K562 (cell line): ENCODE measurements around the gene VDR. TPM values are rescaled to one million over a fixed set of nuclear protein-coding genes. Genes with fewer than 3 reads are reported as not detected.
A peak's percentile ranks its signal among the peaks of the same experiment; 100 is the strongest.

Source experiments
- ATAC-seq: fragments of 200-7000 bp; cut with Tn5 transposase; 3 replicates; pipeline ENCODE4 v1.9.1; 2020; ENCODE audit warnings: moderate library complexity
- BruUV-seq: library from RNA; stranded (reverse); fragments of 400-500 nt; replicated peaks from 2 replicates; lab custom pipeline; 2021; lab: Mats Ljungman, UMichigan
- CTCF ChIA-PET: fragments of 300-600 bp; formaldehyde crosslinking; extraction: SDS; loops from one replicate; lab custom pipeline; 2021; ENCODE audit warnings: low intra/inter-chr PET ratio; lab: Yijun Ruan, JAX
- POLR2A ChIA-PET: fragments of 300-600, 350-650 bp; sonication (Branson Sonifier 250); formaldehyde crosslinking; extraction: SDS; loops from one replicate; lab custom pipeline; 2021; ENCODE audit warnings: antibody characterized with exemption, inconsistent platforms; lab: Yijun Ruan, JAX
- DNase-seq, 4 experiments: peaks; one replicate each; pipeline versions ENCODE4 v3.0.0 to v3.0.0-alpha.2; 2011 to 2018; ENCODE audit warnings: low spot score in 3 of 4, mixed read lengths in 3 of 4; ENCODE audit errors: extremely low read depth in 1 of 4
- FAIRE-seq: peaks from 2 replicates; lab custom pipeline; 2011; peaks lifted over from hg19 to GRCh38; lab: Jason Lieb, UNC
- H2AFZ ChIP-seq: 2 replicates; pipeline ENCODE4 v1.6.0; 2011; ENCODE audit warnings: low read depth, low read length, control low read depth, inconsistent platforms
- H3K27ac ChIP-seq: fragments of 200-600 bp; 3 replicates; pipeline ENCODE4 v1.8.0; 2011; ENCODE audit warnings: low read depth, mild to moderate bottlenecking, control low read depth, inconsistent platforms, low read length, moderate library complexity, mixed read lengths; ENCODE audit errors: extremely low read depth
- H3K27me3 ChIP-seq, 2 experiments: fragments of 300-600 bp in 1 of 2; 2 replicates in 1 of 2; 3 replicates in 1 of 2; pipeline versions ENCODE4 v1.6.0 to v1.8.0; 2011; ENCODE audit warnings: inconsistent platforms in 2 of 2, low read length in 2 of 2, mild to moderate bottlenecking in 1 of 2, mixed read lengths in 1 of 2, moderate library complexity in 1 of 2; ENCODE audit not compliant: control insufficient read depth in 2 of 2, insufficient read depth in 2 of 2
- H3K36me3 ChIP-seq: fragments of 300-600 bp; 3 replicates; pipeline ENCODE4 v1.8.0; 2011; ENCODE audit warnings: mild to moderate bottlenecking, low read length, inconsistent platforms; ENCODE audit not compliant: control insufficient read depth, insufficient read depth
- H3K4me1 ChIP-seq, 2 experiments: fragments of 200-600 bp in 1 of 2; replicated peaks in 1 of 2; 2 replicates in 1 of 2; 3 replicates in 1 of 2; pipeline versions ENCODE4 v1.5.1 to v1.8.0; 2011; ENCODE audit warnings: inconsistent platforms in 2 of 2, low read length in 2 of 2, mild to moderate bottlenecking in 1 of 2, mixed read lengths in 1 of 2, moderate library complexity in 1 of 2; ENCODE audit not compliant: control insufficient read depth in 2 of 2, insufficient read depth in 2 of 2
- H3K4me2 ChIP-seq: 2 replicates; pipeline ENCODE4 v1.6.1; 2011; ENCODE audit warnings: low read length, control low read depth, inconsistent platforms, mixed read lengths; ENCODE audit not compliant: insufficient read depth
- H3K4me3 ChIP-seq: fragments of 200-600 bp; sonication (generic), shearing (Covaris generic); 2 replicates; pipeline ENCODE4 v1.5.1; 2016; ENCODE audit warnings: control low read depth, inconsistent platforms
- H3K79me2 ChIP-seq: fragments of 200-600 bp; 3 replicates; pipeline ENCODE4 v1.8.0; 2011; ENCODE audit warnings: low read length, inconsistent platforms; ENCODE audit not compliant: control insufficient read depth, insufficient read depth
- H3K9ac ChIP-seq, 2 experiments: 2 replicates each; pipeline versions ENCODE4 v1.6.0 to v1.6.1; 2011; ENCODE audit warnings: low read depth in 2 of 2, low read length in 2 of 2, control low read depth in 1 of 2, inconsistent platforms in 1 of 2, mild to moderate bottlenecking in 1 of 2, mixed read lengths in 1 of 2; ENCODE audit not compliant: insufficient read depth in 1 of 2
- H3K9me1 ChIP-seq: one replicate; pipeline ENCODE4 v1.6.0; 2011; ENCODE audit warnings: inconsistent platforms, mild to moderate bottlenecking, low read length, moderate library complexity; ENCODE audit not compliant: control insufficient read depth, insufficient read depth
- H3K9me3 ChIP-seq: replicated peaks from 2 replicates; pipeline ENCODE4 v1.5.1; 2011; ENCODE audit warnings: low read depth, low read length, inconsistent platforms; ENCODE audit not compliant: control insufficient read depth, insufficient read depth
- H4K20me1 ChIP-seq: replicated peaks from 2 replicates; pipeline ENCODE4 v1.6.1; 2011; ENCODE audit warnings: low read length, inconsistent platforms, mixed read lengths; ENCODE audit not compliant: control insufficient read depth, insufficient read depth
- ARID2 ChIP-seq: fragments of 450-650 bp; IDR thresholded peaks from 2 replicates; pipeline ENCODE4 v1.6.1; 2017; ENCODE audit warnings: antibody characterized with exemption, mild to moderate bottlenecking
- CBFA2T2 ChIP-seq: fragments of 450-650 bp; conservative IDR thresholded peaks from 2 replicates; pipeline ENCODE4 v1.6.1; 2017; ENCODE audit warnings: mild to moderate bottlenecking
- CBX5 ChIP-seq: IDR thresholded peaks from 2 replicates; pipeline ENCODE4 v1.6.1; 2014; ENCODE audit warnings: low read depth, borderline replicate concordance
- CHD2 ChIP-seq: IDR thresholded peaks from 2 replicates; pipeline ENCODE4 v1.6.1; 2011; ENCODE audit warnings: low read depth, low read length
- NFIC ChIP-seq: fragments of 450-650 bp; IDR thresholded peaks from 2 replicates; pipeline ENCODE4 v1.6.1; 2017; ENCODE audit warnings: mild to moderate bottlenecking, inconsistent platforms
- NFIX ChIP-seq: fragments of 250-450 bp; sonication (Bioruptor Pico); IDR thresholded peaks from 2 replicates; pipeline ENCODE4 v1.4.0; 2020; ENCODE audit warnings: low read depth, mild to moderate bottlenecking, moderate library complexity
- SIN3B ChIP-seq: fragments of 450-650 bp; IDR thresholded peaks from 2 replicates; pipeline ENCODE4 v1.6.1; 2017; ENCODE audit warnings: low read depth, mild to moderate bottlenecking, moderate library complexity
- SMARCC2 ChIP-seq: fragments of 450-650 bp; IDR thresholded peaks from 2 replicates; pipeline ENCODE4 v1.6.1; 2017; ENCODE audit warnings: antibody characterized with exemption, moderate library complexity, mild to moderate bottlenecking, low read depth
- SP2 ChIP-seq: IDR thresholded peaks from 2 replicates; pipeline ENCODE4 v1.6.1; 2011; ENCODE audit warnings: mild to moderate bottlenecking, low read depth, low read length, moderate library complexity; ENCODE audit not compliant: poor library complexity, severe bottlenecking; ENCODE audit errors: extremely low read depth
- ZC3H8 ChIP-seq: fragments of 450-650 bp; IDR thresholded peaks from 2 replicates; pipeline ENCODE4 v1.6.1; 2017
- WGBS: fragments of 100-300 bp; shearing (Covaris generic); methylation state at CpG from one replicate; pipeline ENCODE4 v1.1.6; 2016; ENCODE audit warnings: low coverage, mixed read lengths; ENCODE audit not compliant: insufficient coverage; ENCODE audit errors: missing lambda C conversion rate; 5-methylcytosine and 5-hydroxymethylcytosine counted together
- in situ Hi-C: fragments of 300-500 bp; cut with MboI; formaldehyde crosslinking; loops from 4 replicates; pipeline ENCODE4 v1.15.0; 2018; ENCODE audit warnings: inconsistent platforms, mixed read lengths
- intact Hi-C: fragments of 100-400 bp; cut with micrococcal nuclease; formaldehyde crosslinking; loops from 2 replicates; pipeline ENCODE4 v1.14.2; 2022
- polyA plus RNA-seq, 8 experiments: library from polyadenylated mRNA; depleted of rRNA in 4 of 8; stranded (reverse) in 5 of 8; unstranded in 3 of 8; fragments of >200 nt; fragmentation: Nextera tagmentation in 2 of 8; fragmentation: Illumina TruSeq in 1 of 8; extraction: Ambion mirVana in 2 of 8; extraction: Trizol in 1 of 8; gene quantifications; 2 replicates each; pipeline versions ENCODE4 v1.2.1 to v1.2.3, GENCODE V29; 2011 to 2014; ENCODE audit warnings: inconsistent platforms in 1 of 8, missing spikeins in 1 of 8
- total RNA-seq, 7 experiments: library from RNA; depleted of rRNA in 6 of 7; stranded (reverse); fragments of >200 nt in 6 of 7; fragmentation: Illumina TruSeq in 2 of 7; extraction: Trizol in 2 of 7; gene quantifications; 2 replicates each; pipeline versions ENCODE4 v1.2.1 to v1.2.3, GENCODE V29; 2011 to 2021; ENCODE audit warnings: low replicate concordance in 1 of 7
- TF ChIP-seq, protein P1 (sequence below), 2 experiments: fragments of 150-350 bp in 1 of 2; IDR thresholded peaks; 2 replicates each; pipeline ENCODE4 v1.6.1; 2012 to 2016; ENCODE audit warnings: low read depth in 2 of 2, low read length in 2 of 2, mild to moderate bottlenecking in 1 of 2, moderate library complexity in 1 of 2
- TF ChIP-seq, protein P2 (sequence below): fragments of 450-650 bp; IDR thresholded peaks from 2 replicates; pipeline ENCODE4 v1.6.1; 2014; ENCODE audit warnings: low read depth, mild to moderate bottlenecking, moderate library complexity, borderline replicate concordance

The VDR gene
- total and polyA plus RNA-seq, 9 of the 15 experiments (the other 6 are each of a cell fraction or from before 2014, with no cell fraction given): 0.61 to 4.8 (median 2.0) TPM

DNA sequence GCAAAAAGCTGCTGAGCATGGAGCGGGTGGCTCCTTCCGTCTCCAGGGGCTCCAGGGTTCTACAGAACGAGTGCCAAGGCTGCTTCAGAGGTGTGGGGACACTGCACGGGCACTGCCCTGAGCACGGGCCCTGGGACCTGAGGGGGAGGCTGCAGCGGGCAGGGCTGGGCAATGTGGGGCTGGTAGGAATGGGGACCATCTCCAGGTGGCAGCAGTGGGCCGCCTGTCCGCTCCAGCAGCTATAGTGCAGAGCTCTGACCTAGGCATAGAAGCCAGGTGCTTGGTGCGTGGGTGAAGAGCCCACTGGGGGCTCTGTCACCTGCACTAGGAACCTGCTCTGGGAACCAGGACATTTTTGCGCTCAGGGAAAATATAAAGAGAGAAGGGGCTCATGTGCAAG, 107.4 kb downstream of the VDR start:
- intact Hi-C loops (loop anchor here (5.0 kb wide), 1 partner anchor 40 kb away; no protein-coding TSS in a partner anchor), in situ Hi-C loops (no loop called here)
- H3K36me3 ChIP-seq: peaks cover 98% of the 10 kb centered on the region; the same call in 2 of the 3 replicates
- H3K9me3 ChIP-seq: no peaks in the 10 kb centered on the region
- H3K27me3 ChIP-seq: no peaks in the 10 kb centered on the region
- no peak overlapping the region for H3K4me2 ChIP-seq
- peaks cover 7% of the 10 kb centered on the region; the same call in 1 of the 2 replicates for H4K20me1 ChIP-seq
- ATAC-seq (peak; percentile 65), DNase-seq (no peak), FAIRE-seq (no peak)
- peaks cover 36% of the 10 kb centered on the region for H3K79me2 ChIP-seq
- no peak overlapping the region for H3K4me3 ChIP-seq
- no peak overlapping the region for H2AFZ ChIP-seq
- H3K4me1 ChIP-seq: peaks cover 0 to 30% of the 10 kb centered on the region in 2 experiments; a peak in 3 of 5 replicates
- no peak overlapping the region for H3K9ac ChIP-seq
- POLR2A ChIA-PET: interaction anchor here (1.5 kb wide), 1 partner anchor 16 kb away, joined by 4 read pairs; no protein-coding TSS in a partner anchor
- H3K27ac ChIP-seq: no peak overlapping the region
- WGBS: 93% methylated on average over 9 of the region's 10 CpGs
- CTCF ChIA-PET: interaction anchor here (0.6 to 1.7 kb wide), 3 partner anchors 41 to 742 kb away, joined by 3 to 11 read pairs (median 3); no protein-coding TSS in a partner anchor
- H3K9me1 ChIP-seq: peaks cover 5% of the 10 kb centered on the region
- BruUV-seq: no TSS peak
- TF ChIP-seq ARID2 (0 out of 2 replicates have a peak, but pooled peaks have one; percentile 18), CHD2 (no peak), CBFA2T2 (no peak), NFIC (no peak), ZC3H8 (no peak), CBX5 (no peak), NFIX (no peak), SP2 (no peak), SIN3B (no peak), SMARCC2 (no peak)
- TF ChIP-seq, protein P1, sequence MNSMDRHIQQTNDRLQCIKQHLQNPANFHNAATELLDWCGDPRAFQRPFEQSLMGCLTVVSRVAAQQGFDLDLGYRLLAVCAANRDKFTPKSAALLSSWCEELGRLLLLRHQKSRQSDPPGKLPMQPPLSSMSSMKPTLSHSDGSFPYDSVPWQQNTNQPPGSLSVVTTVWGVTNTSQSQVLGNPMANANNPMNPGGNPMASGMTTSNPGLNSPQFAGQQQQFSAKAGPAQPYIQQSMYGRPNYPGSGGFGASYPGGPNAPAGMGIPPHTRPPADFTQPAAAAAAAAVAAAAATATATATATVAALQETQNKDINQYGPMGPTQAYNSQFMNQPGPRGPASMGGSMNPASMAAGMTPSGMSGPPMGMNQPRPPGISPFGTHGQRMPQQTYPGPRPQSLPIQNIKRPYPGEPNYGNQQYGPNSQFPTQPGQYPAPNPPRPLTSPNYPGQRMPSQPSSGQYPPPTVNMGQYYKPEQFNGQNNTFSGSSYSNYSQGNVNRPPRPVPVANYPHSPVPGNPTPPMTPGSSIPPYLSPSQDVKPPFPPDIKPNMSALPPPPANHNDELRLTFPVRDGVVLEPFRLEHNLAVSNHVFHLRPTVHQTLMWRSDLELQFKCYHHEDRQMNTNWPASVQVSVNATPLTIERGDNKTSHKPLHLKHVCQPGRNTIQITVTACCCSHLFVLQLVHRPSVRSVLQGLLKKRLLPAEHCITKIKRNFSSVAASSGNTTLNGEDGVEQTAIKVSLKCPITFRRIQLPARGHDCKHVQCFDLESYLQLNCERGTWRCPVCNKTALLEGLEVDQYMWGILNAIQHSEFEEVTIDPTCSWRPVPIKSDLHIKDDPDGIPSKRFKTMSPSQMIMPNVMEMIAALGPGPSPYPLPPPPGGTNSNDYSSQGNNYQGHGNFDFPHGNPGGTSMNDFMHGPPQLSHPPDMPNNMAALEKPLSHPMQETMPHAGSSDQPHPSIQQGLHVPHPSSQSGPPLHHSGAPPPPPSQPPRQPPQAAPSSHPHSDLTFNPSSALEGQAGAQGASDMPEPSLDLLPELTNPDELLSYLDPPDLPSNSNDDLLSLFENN (IDR thresholded peaks at IDR 0.05; ENCODE audit: low read depth in 2 of 2, low read length in 2 of 2): no peak
- TF ChIP-seq, protein P2, sequence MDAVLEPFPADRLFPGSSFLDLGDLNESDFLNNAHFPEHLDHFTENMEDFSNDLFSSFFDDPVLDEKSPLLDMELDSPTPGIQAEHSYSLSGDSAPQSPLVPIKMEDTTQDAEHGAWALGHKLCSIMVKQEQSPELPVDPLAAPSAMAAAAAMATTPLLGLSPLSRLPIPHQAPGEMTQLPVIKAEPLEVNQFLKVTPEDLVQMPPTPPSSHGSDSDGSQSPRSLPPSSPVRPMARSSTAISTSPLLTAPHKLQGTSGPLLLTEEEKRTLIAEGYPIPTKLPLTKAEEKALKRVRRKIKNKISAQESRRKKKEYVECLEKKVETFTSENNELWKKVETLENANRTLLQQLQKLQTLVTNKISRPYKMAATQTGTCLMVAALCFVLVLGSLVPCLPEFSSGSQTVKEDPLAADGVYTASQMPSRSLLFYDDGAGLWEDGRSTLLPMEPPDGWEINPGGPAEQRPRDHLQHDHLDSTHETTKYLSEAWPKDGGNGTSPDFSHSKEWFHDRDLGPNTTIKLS: no peak
